HG03159 (cell line): ENCODE measurements around the gene FAM78B.

Experiments used
- ATAC-seq: cut with Tn5 transposase; IDR thresholded peaks from one replicate; pipeline ENCODE4 v1.9.1; 2021; ENCODE audit warnings: mild to moderate bottlenecking, moderate library complexity; ENCODE audit not compliant: unreplicated experiment

Gene FAM78B

DNA sequence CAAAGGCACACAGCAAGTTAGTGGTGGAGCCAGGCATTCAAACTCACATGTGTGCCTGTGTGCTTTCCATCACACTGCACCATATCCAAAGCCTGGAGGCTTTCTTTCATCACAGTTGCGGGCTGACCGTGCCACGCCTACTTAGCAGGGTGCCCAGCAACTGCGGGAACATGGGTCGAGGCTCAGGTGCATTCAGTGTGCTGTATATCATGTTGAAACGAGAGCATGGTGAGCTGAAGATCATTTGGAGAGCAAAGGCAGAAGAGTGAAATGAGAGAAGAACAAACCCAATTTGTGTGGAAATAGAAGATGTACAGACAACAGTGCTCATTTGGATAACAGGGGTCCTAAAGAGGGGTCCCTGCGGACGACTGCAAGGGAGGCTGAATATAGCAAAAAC, 46.5 kb downstream of the FAM78B start:
- no peak for ATAC-seq

GRCh38 chr1:166119471-166119965, 47.3 kb downstream of the FAM78B start:
- no peak for ATAC-seq

GRCh38 chr1:166117776-166118175, 49.0 kb downstream of the FAM78B start:
- no peak for ATAC-seq

DNA sequence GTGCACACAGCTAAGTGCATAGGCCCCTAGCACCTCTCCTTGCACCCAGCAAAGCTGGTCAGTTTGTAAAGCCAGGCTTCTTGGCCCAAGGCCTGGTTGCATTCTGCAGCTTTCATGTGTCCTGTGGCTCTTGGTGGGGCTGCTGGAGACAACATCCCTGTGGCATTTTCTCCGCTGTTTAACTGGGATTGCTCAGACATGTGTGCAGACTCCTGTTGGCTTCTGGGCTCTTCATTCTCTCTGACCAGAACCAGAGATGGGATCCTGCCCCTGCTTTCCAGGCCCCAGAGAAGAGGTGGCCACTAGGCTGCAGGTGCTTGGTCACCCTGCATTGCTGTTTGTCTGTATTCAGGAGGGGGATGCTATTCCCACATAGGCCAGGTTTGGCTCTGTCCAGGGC, 50.8 kb downstream of the FAM78B start:
- ATAC-seq, result no peak

DNA sequence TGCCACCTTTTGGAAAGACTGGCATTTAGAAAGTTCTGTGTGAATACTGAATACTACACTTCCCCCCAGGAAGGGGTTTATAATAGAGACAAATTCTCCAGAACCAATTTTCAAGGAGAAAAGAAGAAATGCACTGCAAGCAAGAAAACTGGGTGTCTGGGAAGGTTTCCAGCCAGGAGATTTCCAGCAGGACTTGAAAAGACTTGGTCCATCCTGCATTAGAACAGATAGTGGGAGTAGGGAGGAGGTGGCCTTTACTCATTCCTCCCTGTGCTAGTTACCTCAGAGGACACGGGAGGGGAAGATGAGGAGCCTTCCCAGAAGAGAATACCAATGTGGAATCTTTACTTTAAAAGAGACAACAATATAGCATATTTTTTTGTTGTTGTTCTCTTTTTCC, 52.4 kb downstream of the FAM78B start:
- ATAC-seq, result no peak

GRCh38 chr1:166113630-166114029, 53.2 kb downstream of the FAM78B start:
- ATAC-seq, result no peak

- no peak for ATAC-seq
Observed at GRCh38 chr1:166113031-166113430, 53.8 kb downstream of the FAM78B start.

DNA sequence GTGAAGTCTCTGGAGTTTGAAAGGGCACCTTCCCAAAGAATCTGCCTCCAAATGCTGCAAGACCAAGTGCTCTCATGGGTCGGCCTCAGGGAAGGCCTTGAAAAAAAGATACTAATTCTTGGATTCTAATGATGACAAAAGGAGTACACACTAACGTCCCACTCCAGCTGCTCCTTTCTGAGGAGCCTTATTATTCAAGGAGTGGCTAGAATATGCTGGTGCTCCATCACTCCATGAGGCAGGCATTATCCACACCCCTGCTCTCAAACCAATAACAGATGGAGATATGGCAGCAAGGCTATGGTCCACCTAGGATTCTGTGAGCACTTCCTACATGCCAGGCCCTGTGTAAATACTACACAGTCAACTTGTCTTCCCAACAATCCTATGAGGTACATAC, 54.4 kb downstream of the FAM78B start:
- no peak for ATAC-seq

DNA sequence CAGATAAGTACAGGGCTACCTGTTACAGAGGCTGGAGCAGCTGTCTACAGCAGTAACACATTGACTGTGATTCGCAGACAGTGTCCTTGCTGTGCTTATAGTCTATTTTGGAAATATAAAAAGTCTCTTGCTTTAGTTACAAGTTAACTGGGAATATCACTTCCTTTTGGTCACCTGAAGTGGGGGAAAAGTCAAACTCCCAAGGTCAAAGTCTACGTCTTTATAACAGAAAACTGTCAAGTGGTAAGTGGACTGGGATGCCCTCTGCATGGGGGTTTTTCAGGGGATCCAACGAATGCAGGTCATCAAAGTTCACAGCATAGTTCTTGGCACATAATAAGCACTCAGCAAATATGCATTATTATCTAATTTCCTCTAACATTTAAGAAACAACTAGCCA, 55.4 kb downstream of the FAM78B start:
- ATAC-seq, result no peak

DNA sequence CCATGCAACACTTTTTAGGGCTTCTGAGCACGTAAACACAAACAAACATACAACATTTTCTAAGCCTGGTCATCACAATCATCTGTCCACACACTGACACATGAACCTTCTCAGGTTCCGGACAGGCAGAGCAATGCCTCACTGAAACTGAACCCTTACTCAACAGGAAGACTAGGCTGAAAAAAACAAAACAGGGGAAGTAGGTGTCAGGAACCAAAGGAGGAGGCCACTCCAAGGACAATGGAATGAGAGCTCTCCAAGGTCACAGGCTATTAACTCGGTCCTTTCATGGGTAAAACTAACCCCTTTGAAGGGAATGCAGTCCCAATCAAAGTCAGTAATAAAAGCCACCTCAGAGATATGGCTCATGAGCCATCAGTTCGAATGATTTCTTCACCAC, 76.6 kb downstream of the FAM78B start:
- no peak for ATAC-seq

GRCh38 chr1:166089804-166090203, 77.0 kb downstream of the FAM78B start:
- peak; percentile 81 for ATAC-seq

DNA sequence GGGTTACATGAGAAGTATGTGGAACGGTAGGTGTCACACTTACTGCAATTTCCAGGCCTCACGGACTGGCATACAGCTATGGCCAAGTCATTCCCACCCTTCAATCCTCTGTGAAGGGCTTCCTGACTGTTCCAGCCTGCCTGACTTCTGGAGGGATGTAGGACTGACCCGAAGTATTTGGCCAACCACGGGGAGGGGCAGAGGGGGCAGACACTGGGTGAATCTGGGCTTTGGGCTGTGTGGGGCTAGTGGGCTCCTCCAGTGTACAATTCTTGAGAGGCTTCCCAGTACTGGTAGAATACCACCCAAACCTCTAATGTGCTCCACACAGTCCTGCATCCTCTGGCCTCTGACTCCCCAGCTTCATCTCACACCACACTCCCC, 78.2 kb downstream of the FAM78B start:
- ATAC-seq, result no peak

- ATAC-seq, result no peak
Observed at GRCh38 chr1:166087734-166088571, 78.8 kb downstream of the FAM78B start.

- no peak for ATAC-seq
Observed at GRCh38 chr1:166086113-166086883, 80.5 kb downstream of the FAM78B start.

DNA sequence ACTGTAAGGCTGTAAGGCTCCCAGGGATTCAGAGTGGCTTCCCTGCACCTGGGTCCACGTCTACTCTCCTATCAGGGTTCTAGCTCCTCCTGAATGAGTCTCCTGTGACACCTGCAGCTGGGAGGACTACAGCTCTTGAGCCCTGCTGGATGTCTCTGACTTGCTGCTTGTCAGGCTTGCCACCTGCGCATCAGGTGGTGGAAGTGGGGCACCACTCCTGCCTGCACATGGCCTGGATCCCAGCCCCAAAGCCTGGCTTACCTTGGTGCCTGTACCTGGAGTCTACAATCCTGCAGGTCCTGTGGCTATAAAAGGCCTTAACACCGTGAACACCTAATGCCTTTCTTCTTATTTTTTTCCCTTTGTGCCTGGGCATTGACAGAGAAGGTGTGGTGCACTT, 82.2 kb downstream of the FAM78B start:
- ATAC-seq, result no peak

- peak; percentile 86 for ATAC-seq
Observed at GRCh38 chr1:166083887-166084286, 82.9 kb downstream of the FAM78B start.

DNA sequence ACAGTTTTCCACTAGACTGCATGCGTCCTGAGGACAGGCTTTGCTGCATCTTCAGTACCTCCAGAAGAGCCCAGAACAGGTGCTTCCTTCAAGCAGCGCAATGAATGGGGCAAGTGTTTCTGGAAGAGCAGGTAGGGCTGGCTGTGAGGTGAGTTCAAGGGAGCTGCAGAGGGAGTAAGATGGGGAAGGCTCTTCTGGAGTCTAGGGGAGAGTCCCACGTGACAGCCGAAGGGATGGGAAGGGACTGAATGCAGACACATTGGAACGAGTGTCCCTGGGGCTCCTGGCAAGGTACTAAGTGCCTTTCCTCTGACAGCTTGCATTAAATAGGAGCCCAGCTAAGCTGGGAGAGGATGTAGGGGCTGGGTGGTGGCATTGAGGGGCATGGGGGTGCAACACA, 84.2 kb downstream of the FAM78B start:
- no peak for ATAC-seq

DNA sequence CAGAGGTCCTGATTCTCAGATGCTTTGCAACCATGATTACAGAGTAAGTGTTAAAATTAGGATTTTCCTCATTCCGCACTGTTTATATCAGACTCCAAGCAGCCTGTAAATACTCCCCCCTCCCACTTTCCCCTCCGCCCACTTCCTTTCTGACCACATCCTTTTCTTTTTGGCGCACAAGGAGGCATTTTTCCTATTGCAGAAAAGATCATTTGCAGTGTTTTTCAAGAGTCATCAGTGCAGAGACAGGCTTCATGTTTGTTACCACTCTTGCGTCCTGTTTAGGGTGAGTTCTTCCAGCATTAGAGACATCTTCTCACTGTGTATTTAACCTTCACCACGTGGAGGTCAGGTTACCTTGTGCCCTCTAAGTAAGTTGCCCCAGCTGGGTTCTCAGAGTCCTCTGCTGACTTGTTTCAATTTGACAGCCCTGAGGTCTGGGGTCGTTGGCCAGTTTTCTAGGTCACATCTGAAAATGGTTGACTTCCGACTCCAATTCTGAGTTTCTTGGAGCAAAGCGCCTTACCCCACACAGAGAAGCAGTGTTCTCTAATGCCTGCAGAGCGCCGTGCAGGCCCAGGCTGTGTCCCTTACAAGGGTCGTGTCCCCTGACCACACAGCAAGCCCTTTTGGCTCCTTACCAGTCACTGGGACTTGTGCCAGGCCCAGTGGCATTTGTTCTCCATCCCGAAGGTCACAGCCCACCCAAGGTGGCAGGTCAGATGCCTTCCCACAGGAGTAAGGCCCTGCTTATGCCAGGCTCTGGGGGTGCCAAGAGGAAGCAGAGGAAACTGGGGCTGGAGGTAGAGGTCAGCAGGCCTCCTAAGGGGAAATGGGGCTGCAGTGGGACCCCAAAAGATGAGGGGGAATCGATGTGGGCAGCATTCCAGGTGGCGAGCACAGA, 85.6 kb downstream of the FAM78B start:
- no peak for ATAC-seq

DNA sequence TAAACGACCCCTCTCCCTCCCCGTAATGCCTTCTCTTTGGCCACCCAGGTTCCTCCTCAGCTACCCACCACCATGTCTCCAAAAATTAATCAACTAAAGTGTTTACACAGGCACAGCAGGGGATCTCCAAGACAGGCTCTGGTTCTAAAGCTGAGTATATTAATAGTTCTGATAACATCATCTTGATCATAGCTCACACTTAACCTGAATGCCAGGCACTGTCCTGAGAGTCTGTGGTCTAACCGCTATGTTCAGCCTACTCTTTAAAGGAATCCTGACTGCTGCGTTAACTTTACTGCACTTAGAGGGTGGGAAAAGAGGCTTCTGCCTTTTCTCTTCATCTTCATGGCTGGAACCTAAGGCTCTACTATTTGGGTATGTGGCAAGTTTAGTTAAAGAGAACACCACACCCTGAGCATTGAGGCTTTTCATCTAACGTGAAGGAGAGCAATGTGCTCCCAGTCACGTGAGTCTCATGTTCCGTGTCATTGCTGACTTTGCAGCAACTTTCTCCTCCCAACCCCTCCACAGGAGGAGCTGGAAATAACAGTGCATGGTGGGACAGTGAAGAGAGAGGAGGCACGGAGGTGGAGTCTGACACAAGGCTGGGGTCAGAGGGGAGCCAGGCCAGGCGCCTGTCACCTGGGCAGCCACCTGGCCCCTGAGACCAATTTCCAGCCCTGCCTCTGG, 86.4 kb downstream of the FAM78B start:
- no peak for ATAC-seq

DNA sequence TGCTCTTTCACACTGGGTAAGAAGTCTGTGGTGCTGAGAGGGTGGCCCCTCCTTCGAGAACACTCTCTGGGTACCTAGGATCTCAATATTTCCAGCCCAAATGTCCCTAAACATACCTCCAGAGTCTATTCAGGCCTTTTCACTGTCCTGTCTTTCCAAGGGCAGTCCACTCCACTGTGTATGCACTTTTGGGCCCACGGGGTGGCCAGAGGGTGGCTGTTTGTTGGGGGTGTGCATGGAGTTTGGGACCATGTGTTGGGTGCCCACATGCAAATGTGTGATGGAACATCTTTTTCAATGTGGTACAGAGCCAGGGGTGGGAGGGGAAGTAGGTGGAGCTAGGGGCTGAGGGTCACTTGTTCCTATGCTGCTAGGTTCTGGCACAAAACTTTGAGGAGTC, 87.5 kb downstream of the FAM78B start:
- ATAC-seq, result no peak

DNA sequence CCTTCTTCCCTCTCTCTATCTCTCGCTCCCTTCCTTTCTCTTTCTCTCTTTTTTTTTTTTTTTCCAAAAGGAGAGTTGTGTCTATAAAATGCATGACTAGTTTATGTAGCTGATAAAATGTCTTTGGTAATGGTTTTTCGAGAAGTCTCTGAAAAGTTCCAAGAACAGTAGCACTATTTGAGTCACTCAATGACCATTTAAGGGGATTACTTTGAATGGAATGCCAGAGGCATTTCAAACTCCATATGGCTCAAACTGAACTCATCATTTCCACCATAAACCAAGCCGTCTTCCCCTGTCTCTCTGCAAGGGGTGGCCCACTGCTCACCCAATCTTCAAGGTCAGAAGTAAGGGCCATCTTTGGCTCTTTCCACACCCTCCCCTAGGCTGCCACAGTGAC, 93.3 kb downstream of the FAM78B start:
- ATAC-seq, result no peak
